Measurements from ENCODE around the gene ADAM12.
"Not testable (repeated sequence)": the region's sequence is repeated elsewhere in the genome, so short reads cannot be mapped to it uniquely, and the experiment has no call there.

Gene ADAM12

GRCh38 chr10:126402721-126403695 is 14.7 kb upstream of the ADAM12 start:
- no peak for DNase-seq (ENCODE audit: low read depth in 2 of 2)

- DNase-seq (ENCODE audit: low read depth in 2 of 2) = no peak
Observed at GRCh38 chr10:126400641-126401040, 12.4 kb upstream of the ADAM12 start.

GRCh38 chr10:126398924-126399323 is 10.6 kb upstream of the ADAM12 start:
- no peak for DNase-seq (ENCODE audit: low read depth in 2 of 2)

GRCh38 chr10:126398383-126398743 is 10.1 kb upstream of the ADAM12 start:
- no peak for DNase-seq (ENCODE audit: low read depth in 2 of 2)

GRCh38 chr10:126397640-126398382 is 9.5 kb upstream of the ADAM12 start:
- no peak for DNase-seq (ENCODE audit: low read depth in 2 of 2)

- DNase-seq (ENCODE audit: low read depth in 2 of 2) = no peak
Observed at GRCh38 chr10:126397156-126397555, 8.9 kb upstream of the ADAM12 start.

GRCh38 chr10:126394948-126395347 is 6.7 kb upstream of the ADAM12 start:
- DNase-seq (ENCODE audit: low read depth in 2 of 2) = no peak

GRCh38 chr10:126393076-126393475 is 4.8 kb upstream of the ADAM12 start:
- DNase-seq (ENCODE audit: low read depth in 2 of 2) = no peak

GRCh38 chr10:126392469-126392868 is 4.2 kb upstream of the ADAM12 start:
- no peak for DNase-seq (ENCODE audit: low read depth in 2 of 2)

- DNase-seq (ENCODE audit: low read depth in 2 of 2) = no peak
Observed at GRCh38 chr10:126392068-126392467, 3.8 kb upstream of the ADAM12 start.

GRCh38 chr10:126391192-126391885 is 3.1 kb upstream of the ADAM12 start:
- DNase-seq (ENCODE audit: low read depth in 2 of 2) = no peak

GRCh38 chr10:126390324-126390723 is 2.0 kb upstream of the ADAM12 start:
- DNase-seq (ENCODE audit: low read depth in 2 of 2) = no peak

- peak in 1 of 2 donors; percentile 15 for DNase-seq (ENCODE audit: low read depth in 2 of 2)
Observed at GRCh38 chr10:126387041-126387921, 996 bp downstream of the ADAM12 start.

GRCh38 chr10:126384269-126384873 is 3.9 kb downstream of the ADAM12 start:
- DNase-seq (ENCODE audit: low read depth in 2 of 2) = no peak

- DNase-seq (ENCODE audit: low read depth in 2 of 2) = no peak
Observed at GRCh38 chr10:126380352-126381076, 7.8 kb downstream of the ADAM12 start.

GRCh38 chr10:126379166-126379565 is 9.1 kb downstream of the ADAM12 start:
- DNase-seq (ENCODE audit: low read depth in 2 of 2) = not testable (repeated sequence)

GRCh38 chr10:126376956-126377355 is 11.3 kb downstream of the ADAM12 start:
- DNase-seq (ENCODE audit: low read depth in 2 of 2) = no peak

GRCh38 chr10:126375926-126376554 is 12.2 kb downstream of the ADAM12 start:
- no peak for DNase-seq (ENCODE audit: low read depth in 2 of 2)

GRCh38 chr10:126375299-126375698 is 13.0 kb downstream of the ADAM12 start:
- no peak for DNase-seq (ENCODE audit: low read depth in 2 of 2)

- DNase-seq (ENCODE audit: low read depth in 2 of 2) = no peak
Observed at GRCh38 chr10:126374435-126374834, 13.8 kb downstream of the ADAM12 start.
